Right ventricle myocardium inferior (tissue), 1 donor: ENCODE data around the gene LUZP2. TPM values are rescaled to one million over a fixed set of nuclear protein-coding genes. Genes with fewer than 3 reads are reported as not detected.

Source experiments
- ATAC-seq: fragments of 200-7000 bp; cut with Tn5 transposase; one replicate; pipeline ENCODE4 v1.9.1; 2020; ENCODE audit warnings: mild to moderate bottlenecking, moderate library complexity
- DNase-seq: peaks from one replicate; pipeline ENCODE4 v3.0.0; 2021; ENCODE audit errors: missing footprints
- intact Hi-C: fragments of 100-400 bp; cut with DNase I; formaldehyde crosslinking; loops from one replicate; pipeline ENCODE4 v1.11.0; 2022
- total RNA-seq: library from RNA; stranded (reverse); fragmentation: NEBNext Ultra II Directional; extraction: Animal tissue kit (Norgen Biotek cat#: 25700); gene quantifications from one replicate; pipeline ENCODE4 v1.2.1, GENCODE V29; 2021
- donor health status: DM: no; HTN: yes; CAD: no; lungs with severe emphysema.

Gene LUZP2
- total RNA-seq, 1 donor from 2014 or later: not detected

- DNase-seq (no peak), ATAC-seq (no peak)
- intact Hi-C loops: no loop called here
Observed at GRCh38 chr11:24556693-24557092, 59.8 kb downstream of the LUZP2 start.

GRCh38 chr11:24559315-24559714 lies 62.5 kb downstream of the LUZP2 start:
- intact Hi-C loops: no loop called here
- DNase-seq (no peak), ATAC-seq (no peak)

- no peak for ATAC-seq
- intact Hi-C loops: no loop called here
Observed at GRCh38 chr11:24560324-24560723, 63.5 kb downstream of the LUZP2 start.

DNA sequence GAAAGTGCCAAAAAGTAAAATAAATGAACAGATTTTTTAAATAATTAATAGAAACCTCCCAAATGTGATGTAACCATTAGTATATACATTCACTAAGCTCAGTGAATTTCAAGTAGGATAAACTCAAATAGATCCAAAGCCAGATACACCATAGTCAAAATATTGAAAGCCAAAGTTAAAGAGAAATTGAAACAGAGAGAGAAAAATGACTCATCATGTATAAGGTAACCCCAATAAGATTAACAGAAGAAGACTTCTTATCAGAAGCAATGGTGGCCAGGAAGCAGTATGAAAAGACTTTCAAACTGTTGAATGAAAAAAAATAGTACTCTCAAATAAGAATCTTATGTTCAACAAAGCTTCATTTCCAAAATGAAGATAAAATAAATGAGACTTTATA lies 70.5 kb downstream of the LUZP2 start:
- DNase-seq (no peak), ATAC-seq (no peak)
- intact Hi-C loops: no loop called here

More at GRCh38 chr11:24560324-24560723, 63.5 kb downstream of the LUZP2 start:
- no peak for DNase-seq

DNA sequence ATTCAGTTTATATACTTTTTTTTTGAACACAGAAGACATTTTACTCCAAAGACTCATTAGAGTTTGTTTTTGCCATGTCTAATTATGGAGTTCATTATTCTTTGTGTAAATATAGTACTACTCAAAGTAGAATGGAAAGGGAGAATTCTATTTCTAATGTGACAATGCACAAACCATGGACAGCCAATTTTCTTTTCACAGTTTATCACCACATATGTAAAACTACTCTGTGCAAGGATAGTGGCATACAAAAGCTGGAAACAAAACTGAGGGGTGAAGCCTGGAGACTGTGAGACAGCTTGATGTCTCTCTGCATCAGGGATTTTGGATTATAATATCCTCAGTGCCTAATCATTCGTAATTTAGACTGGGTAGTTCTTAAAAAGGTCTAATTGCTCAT lies 75.5 kb downstream of the LUZP2 start:
- intact Hi-C loops: no loop called here
- no peak for DNase-seq
- no peak for ATAC-seq

- intact Hi-C loops: no loop called here
- DNase-seq: no peak
- no peak for ATAC-seq
Observed at GRCh38 chr11:24574461-24574860, 77.6 kb downstream of the LUZP2 start.

DNA sequence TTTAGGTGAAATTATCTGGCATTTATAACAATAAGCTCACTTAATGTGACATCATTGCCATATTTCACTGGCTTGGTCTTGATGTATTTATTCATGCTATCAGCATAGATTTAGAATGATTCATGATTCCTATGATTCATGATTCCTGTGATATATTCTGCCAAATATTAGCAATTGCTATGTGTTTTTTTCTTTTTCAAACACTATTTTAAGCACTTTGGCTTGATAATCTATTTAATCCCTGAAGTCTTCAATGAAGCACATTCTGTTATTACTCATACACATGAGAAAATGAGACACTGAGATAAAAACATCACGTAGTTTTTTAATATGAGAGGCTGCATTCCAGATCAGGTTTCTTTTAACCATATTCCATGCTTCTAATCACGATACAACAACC lies 78.5 kb downstream of the LUZP2 start:
- ATAC-seq (no peak), DNase-seq (no peak)
- intact Hi-C loops: no loop called here

- no peak for DNase-seq
- ATAC-seq: no peak
- intact Hi-C loops: no loop called here
Observed at GRCh38 chr11:24585192-24585591, 88.3 kb downstream of the LUZP2 start.

DNA sequence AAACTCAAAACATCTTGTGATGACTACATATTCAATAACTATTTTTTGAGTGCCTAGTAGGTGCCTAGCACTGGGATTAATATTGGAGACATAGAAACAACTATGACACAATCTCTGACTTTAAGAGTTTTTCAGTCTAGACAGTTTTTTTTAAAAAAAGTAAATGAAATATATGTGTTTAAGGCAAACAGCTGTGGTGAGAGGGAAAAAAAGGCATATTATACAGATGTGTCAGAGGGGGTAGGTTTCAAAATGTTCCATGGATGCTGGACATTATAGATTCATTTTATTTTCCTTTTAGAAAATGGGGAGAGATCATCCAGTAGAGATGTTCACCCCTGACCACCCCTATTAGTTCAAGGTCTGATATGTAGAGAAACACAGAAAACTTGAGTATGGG lies 90.8 kb downstream of the LUZP2 start:
- intact Hi-C loops: no loop called here
- ATAC-seq (no peak), DNase-seq (no peak)

GRCh38 chr11:24588081-24588480 lies 91.2 kb downstream of the LUZP2 start:
- DNase-seq (no peak), ATAC-seq (no peak)
- intact Hi-C loops: no loop called here

GRCh38 chr11:24589064-24589463 lies 92.2 kb downstream of the LUZP2 start:
- ATAC-seq: no peak
- DNase-seq: no peak
- intact Hi-C loops: no loop called here

GRCh38 chr11:24591283-24591682 lies 94.4 kb downstream of the LUZP2 start:
- DNase-seq: no peak
- ATAC-seq: no peak
- intact Hi-C loops: no loop called here

DNA sequence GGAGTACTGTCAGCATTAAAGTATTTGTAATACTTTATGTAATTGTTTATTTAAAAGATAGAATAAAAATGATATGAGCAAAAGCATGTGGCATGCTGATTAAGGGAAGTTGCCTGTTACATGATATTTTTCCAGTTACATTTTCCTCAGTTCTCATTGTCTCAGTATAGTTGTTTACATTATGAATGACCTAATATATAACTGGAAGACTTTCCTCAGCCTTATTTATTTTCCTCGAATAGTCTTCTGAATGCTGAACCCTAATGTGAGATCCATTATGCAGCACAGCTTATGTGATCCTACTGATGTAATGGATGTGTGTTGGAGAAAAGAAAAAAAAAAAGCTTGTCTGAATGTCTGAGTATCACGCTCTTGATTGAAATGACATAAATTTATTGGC lies 95.5 kb downstream of the LUZP2 start:
- intact Hi-C loops: no loop called here
- ATAC-seq: no peak
- DNase-seq: no peak

DNA sequence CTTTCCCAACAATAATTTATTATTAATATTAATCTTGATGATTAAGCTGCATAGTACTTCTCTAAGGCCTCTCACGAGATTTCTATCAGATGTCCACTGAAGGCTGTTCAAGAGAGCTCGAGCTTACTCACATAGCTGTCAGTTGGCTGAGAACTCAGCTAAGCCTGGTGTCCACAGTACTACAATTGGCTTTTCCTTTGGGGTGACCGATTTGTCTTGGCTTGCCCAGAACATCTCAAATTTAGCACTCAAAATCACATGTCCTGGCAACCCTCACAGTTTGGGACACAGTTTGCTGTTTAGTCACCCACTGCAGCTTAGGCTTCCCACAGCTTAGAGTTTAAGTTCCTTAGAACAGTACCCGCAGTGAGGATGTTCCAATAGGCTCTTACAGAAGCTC lies 96.5 kb downstream of the LUZP2 start:
- ATAC-seq: no peak
- DNase-seq: no peak
- intact Hi-C loops: no loop called here

DNA sequence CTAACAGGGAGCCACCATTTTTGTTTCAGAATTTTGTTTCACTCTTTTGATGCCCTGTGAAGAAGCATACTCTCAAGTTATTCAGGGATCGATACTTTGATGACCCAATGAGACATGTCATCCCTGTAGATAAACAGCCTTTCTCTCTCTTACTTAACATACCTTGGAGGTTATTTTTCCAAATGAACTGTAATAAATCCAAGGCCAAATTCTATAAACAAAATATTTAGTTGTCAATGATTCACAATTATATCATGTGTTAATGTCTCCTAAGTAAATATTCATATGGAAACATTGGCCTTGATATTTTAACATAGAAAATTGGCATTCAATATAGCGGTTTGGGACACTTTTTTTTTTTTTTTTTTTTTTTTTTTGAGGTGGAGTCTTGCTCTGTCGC lies 97.5 kb downstream of the LUZP2 start:
- ATAC-seq (no peak), DNase-seq (no peak)
- intact Hi-C loops: no loop called here

GRCh38 chr11:24598641-24599040 lies 101.8 kb downstream of the LUZP2 start:
- intact Hi-C loops: no loop called here
- ATAC-seq (no peak), DNase-seq (no peak)

- intact Hi-C loops: no loop called here
- ATAC-seq (no peak), DNase-seq (no peak)
Observed at GRCh38 chr11:24609192-24610119, 112.6 kb downstream of the LUZP2 start.

DNA sequence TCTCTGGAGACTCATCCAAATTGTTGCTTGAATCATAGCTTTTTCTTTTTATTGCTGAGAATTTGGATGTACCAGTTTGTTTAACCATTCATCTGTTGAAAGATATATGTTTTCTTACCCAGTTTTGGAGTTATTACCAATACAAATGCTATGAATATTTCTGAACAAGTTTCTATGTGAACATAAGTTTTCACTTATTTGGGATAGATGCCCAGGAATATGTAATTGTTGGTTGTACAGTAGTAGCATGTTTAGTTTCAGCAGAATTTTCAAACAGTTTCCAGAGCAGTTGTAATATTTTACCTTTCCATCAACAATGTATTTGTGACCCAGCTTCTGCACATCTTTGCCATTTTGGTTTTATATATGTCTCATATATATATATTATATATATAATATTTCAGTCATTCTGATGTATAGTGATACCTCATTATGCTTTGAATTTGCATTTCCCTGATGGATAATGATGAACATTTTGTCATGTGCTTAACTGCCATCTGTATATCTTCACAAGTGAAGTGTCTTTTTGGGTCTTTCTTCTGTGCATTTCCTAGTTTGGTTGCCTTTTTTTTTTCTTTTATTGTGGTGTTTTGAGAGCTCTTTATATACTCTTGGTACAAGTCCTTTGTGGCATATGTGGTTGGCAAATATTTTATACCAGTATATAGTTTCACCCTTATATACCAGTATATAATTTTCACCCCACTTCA lies 118.8 kb downstream of the LUZP2 start:
- DNase-seq (no peak), ATAC-seq (no peak)
- intact Hi-C loops: no loop called here

DNA sequence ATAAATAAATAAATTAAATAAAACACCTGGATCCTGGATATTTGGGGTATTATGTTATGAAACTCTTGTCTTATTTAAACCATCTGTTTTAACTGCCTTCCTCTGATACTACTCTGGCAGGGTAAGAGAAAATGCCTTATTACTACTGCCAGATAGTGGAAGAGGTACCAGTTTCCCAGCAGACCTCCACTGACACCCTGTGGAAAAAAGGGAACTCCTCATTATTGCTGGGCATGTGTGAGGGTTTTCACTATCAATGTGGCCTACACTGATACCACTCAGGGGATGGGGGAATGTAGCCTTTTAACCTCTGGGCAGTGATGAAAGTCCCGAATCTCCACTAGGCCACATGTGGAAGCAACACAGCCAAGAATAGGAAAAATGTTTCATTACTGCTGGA lies 121.0 kb downstream of the LUZP2 start:
- intact Hi-C loops: no loop called here
- ATAC-seq (no peak), DNase-seq (no peak)

DNA sequence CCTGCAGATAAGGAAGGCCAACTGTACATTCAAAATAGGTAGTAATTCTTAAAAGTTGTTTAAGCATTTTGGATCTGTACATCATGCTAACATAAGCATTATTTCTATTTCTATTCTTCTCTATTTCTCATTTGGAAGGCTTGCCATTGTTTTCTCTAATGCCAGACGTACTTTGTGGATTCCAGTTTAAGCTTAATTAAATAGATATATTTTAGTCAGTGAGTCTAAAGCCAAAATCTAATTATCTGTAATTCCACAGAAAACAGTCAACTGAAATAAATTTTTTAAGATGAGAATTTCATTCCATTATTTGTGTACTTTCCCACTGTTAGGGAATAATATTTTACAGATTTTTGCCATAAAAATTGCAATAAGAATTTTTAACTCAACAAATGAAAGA lies 123.0 kb downstream of the LUZP2 start:
- no peak for ATAC-seq
- DNase-seq: no peak
- intact Hi-C loops: no loop called here
